PC-3 (cell line): Measurements from ENCODE around the gene NLRP1. TPM values are rescaled to one million over a fixed set of nuclear protein-coding genes. Genes with fewer than 3 reads are reported as not detected.

ENCODE experiments used
- ATAC-seq: fragments of 200-7000 bp; cut with Tn5 transposase; 2 replicates; pipeline ENCODE4 v1.9.1; 2020; ENCODE audit warnings: mild to moderate bottlenecking, moderate library complexity
- BruUV-seq: library from RNA; stranded (reverse); fragments of 400-500 nt; replicated peaks from 2 replicates; lab custom pipeline; 2021; lab: Mats Ljungman, UMichigan
- CTCF ChIA-PET: fragments of 300-600 bp; sonication (Branson Sonifier 250); formaldehyde crosslinking; loops from one replicate; lab custom pipeline; 2022; ENCODE audit warnings: antibody characterized with exemption; lab: Charles Lee
- POLR2A ChIA-PET: fragments of 300-600 bp; sonication (Branson Sonifier 250); formaldehyde crosslinking; loops from one replicate; lab custom pipeline; 2022; ENCODE audit warnings: antibody characterized with exemption; ENCODE audit not compliant: unreplicated experiment; lab: Charles Lee
- DNase-seq: peaks from one replicate; pipeline ENCODE4 v3.0.0-alpha.2; 2015
- H2AFZ ChIP-seq: fragments of 300-600 bp; sonication (generic); 2 replicates; pipeline ENCODE4 v1.6.0; 2016; ENCODE audit warnings: antibody characterized with exemption, low read length
- H3F3A ChIP-seq: fragments of 300-600 bp; sonication (generic); one replicate; pipeline ENCODE4 v1.6.0; 2017; ENCODE audit warnings: antibody characterized with exemption, low read length, control low read depth, mild to moderate bottlenecking; ENCODE audit not compliant: unreplicated experiment
- H3K27ac ChIP-seq: fragments of 300-600 bp; sonication (generic); 2 replicates; pipeline ENCODE4 v1.5.1; 2016; ENCODE audit warnings: mild to moderate bottlenecking, low read length
- H3K27me3 ChIP-seq: fragments of 300-600 bp; sonication (generic); 2 replicates; pipeline ENCODE4 v1.6.1; 2016; ENCODE audit warnings: low read length, mixed read lengths
- H3K36me3 ChIP-seq: fragments of 300-600 bp; sonication (generic); 2 replicates; pipeline ENCODE4 v1.6.1; 2016; ENCODE audit warnings: low read depth, mixed run types, low read length, mixed read lengths
- H3K4me1 ChIP-seq: fragments of 300-600 bp; sonication (generic); 2 replicates; pipeline ENCODE4 v1.5.1; 2016; ENCODE audit warnings: low read length; ENCODE audit not compliant: insufficient read depth
- H3K4me2 ChIP-seq: fragments of 300-600 bp; sonication (generic); 2 replicates; pipeline ENCODE4 v1.6.0; 2016; ENCODE audit warnings: low read length
- H3K4me3 ChIP-seq: fragments of 300-600 bp; sonication (generic); 2 replicates; pipeline ENCODE4 v1.5.1; 2016; ENCODE audit warnings: mild to moderate bottlenecking, low read length, mixed read lengths
- H3K79me2 ChIP-seq: fragments of 300-600 bp; sonication (generic); 2 replicates; pipeline ENCODE4 v1.6.1; 2017; ENCODE audit warnings: low read length, mixed read lengths
- H3K9ac ChIP-seq: fragments of 300-600 bp; sonication (generic); 2 replicates; pipeline ENCODE4 v1.6.0; 2016; ENCODE audit warnings: mild to moderate bottlenecking, low read length
- H3K9me2 ChIP-seq: fragments of 300-600 bp; sonication (generic); replicated peaks from 2 replicates; pipeline ENCODE4 v1.6.1; 2016; ENCODE audit warnings: mixed run types, low read length, mixed read lengths
- H3K9me3 ChIP-seq: fragments of 300-600 bp; sonication (generic); 2 replicates; pipeline ENCODE4 v1.6.1; 2016; ENCODE audit warnings: low read length, mixed read lengths
- H4K20me1 ChIP-seq: fragments of 300-600 bp; sonication (generic); 2 replicates; pipeline ENCODE4 v1.6.1; 2016; ENCODE audit warnings: low read length, mixed read lengths
- EZH2 ChIP-seq: fragments of 300-600 bp; sonication (generic); IDR thresholded peaks from one replicate; pipeline ENCODE4 v1.6.1; 2017; ENCODE audit warnings: antibody characterized with exemption, mild to moderate bottlenecking, low read length; ENCODE audit not compliant: unreplicated experiment
- EZH2phosphoT487 ChIP-seq: fragments of 300-600 bp; sonication (generic); IDR thresholded peaks from 2 replicates; pipeline ENCODE4 v1.6.1; 2018; ENCODE audit warnings: mild to moderate bottlenecking, antibody characterized with exemption, low read length, borderline replicate concordance
- intact Hi-C: fragments of 100-400 bp; cut with micrococcal nuclease; formaldehyde crosslinking; loops from 2 replicates; pipeline ENCODE4 v1.9.0; 2023
- total RNA-seq: library from RNA; depleted of rRNA; stranded (reverse); fragments of >200 nt; gene quantifications from 2 replicates; pipeline ENCODE4 v1.2.3, GENCODE V29; 2014
- TF ChIP-seq, protein P1 (sequence below): fragments of 300-600 bp; sonication (generic); conservative IDR thresholded peaks from 2 replicates; pipeline ENCODE4 v1.5.1; 2017; ENCODE audit warnings: antibody characterized with exemption, low read depth, mild to moderate bottlenecking, low read length

The NLRP1 gene
- total RNA-seq, 1 experiment from 2014 or later: 1.8 TPM

- Histone ChIP-seq H3K9me2 (no peaks in the 10 kb centered on the region), H3K79me2 (no peaks in the 10 kb centered on the region), H3F3A (no peaks in the 10 kb centered on the region), H3K9ac (no peak overlapping the region), H4K20me1 (no peaks in the 10 kb centered on the region), H3K4me1 (no peaks in the 10 kb centered on the region), H3K27ac (no peak overlapping the region), H3K36me3 (no peaks in the 10 kb centered on the region), H3K4me3 (no peak overlapping the region), H2AFZ (no peak overlapping the region), H3K9me3 (no peaks in the 10 kb centered on the region), H3K4me2 (no peak overlapping the region), H3K27me3 (peaks cover 34% of the 10 kb centered on the region)
- TF ChIP-seq, protein P1, sequence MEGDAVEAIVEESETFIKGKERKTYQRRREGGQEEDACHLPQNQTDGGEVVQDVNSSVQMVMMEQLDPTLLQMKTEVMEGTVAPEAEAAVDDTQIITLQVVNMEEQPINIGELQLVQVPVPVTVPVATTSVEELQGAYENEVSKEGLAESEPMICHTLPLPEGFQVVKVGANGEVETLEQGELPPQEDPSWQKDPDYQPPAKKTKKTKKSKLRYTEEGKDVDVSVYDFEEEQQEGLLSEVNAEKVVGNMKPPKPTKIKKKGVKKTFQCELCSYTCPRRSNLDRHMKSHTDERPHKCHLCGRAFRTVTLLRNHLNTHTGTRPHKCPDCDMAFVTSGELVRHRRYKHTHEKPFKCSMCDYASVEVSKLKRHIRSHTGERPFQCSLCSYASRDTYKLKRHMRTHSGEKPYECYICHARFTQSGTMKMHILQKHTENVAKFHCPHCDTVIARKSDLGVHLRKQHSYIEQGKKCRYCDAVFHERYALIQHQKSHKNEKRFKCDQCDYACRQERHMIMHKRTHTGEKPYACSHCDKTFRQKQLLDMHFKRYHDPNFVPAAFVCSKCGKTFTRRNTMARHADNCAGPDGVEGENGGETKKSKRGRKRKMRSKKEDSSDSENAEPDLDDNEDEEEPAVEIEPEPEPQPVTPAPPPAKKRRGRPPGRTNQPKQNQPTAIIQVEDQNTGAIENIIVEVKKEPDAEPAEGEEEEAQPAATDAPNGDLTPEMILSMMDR: no peak
- TF ChIP-seq EZH2 (no peak), EZH2phosphoT487 (no peak)
- BruUV-seq: no TSS peak
- DNase-seq (no peak), ATAC-seq (no peak)
- ChIA-PET CTCF (no interaction called here), POLR2A (no interaction called here)
- intact Hi-C loops: no loop called here
These were observed 39.9 kb upstream of the NLRP1 start for GRCh38 chr17:5624211-5624610.

GRCh38 chr17:5621729-5622128 lies 37.4 kb upstream of the NLRP1 start:
- intact Hi-C loops: no loop called here
- H3F3A ChIP-seq: no peaks in the 10 kb centered on the region

GRCh38 chr17:5621026-5621425 lies 36.7 kb upstream of the NLRP1 start:
- intact Hi-C loops: no loop called here
- no peak for ATAC-seq
- Histone ChIP-seq H4K20me1 (no peaks in the 10 kb centered on the region), H3K79me2 (no peaks in the 10 kb centered on the region), H2AFZ (no peak overlapping the region), H3F3A (no peaks in the 10 kb centered on the region), H3K9me3 (no peaks in the 10 kb centered on the region), H3K4me3 (no peak overlapping the region), H3K4me1 (no peaks in the 10 kb centered on the region), H3K9me2 (no peaks in the 10 kb centered on the region), H3K36me3 (no peaks in the 10 kb centered on the region), H3K27ac (no peak overlapping the region), H3K4me2 (no peak overlapping the region), H3K9ac (no peak overlapping the region), H3K27me3 (peaks cover 29% of the 10 kb centered on the region)
- CTCF ChIA-PET: interaction anchor here (0.5 kb wide), 1 partner anchor 743 kb away, joined by 3 read pairs; no protein-coding TSS in a partner anchor
- POLR2A ChIA-PET: no interaction called here
- DNase-seq: no peak
- TF ChIP-seq EZH2 (no peak), EZH2phosphoT487 (no peak)
- TF ChIP-seq, protein P1: no peak
- BruUV-seq: no TSS peak

More at GRCh38 chr17:5621729-5622128, 37.4 kb upstream of the NLRP1 start:
- peaks cover 29% of the 10 kb centered on the region for H3K27me3 ChIP-seq
- H2AFZ ChIP-seq: no peak overlapping the region
- ATAC-seq (no peak), DNase-seq (no peak)
- no TSS peak for BruUV-seq
- no peaks in the 10 kb centered on the region for H3K4me1 ChIP-seq
- H3K4me2 ChIP-seq: no peak overlapping the region
- ChIA-PET CTCF (no interaction called here), POLR2A (no interaction called here)
- no peaks in the 10 kb centered on the region for H3K9me2 ChIP-seq
- no peaks in the 10 kb centered on the region for H4K20me1 ChIP-seq
- no peak overlapping the region for H3K9ac ChIP-seq
- H3K27ac ChIP-seq: no peak overlapping the region
- no peaks in the 10 kb centered on the region for H3K9me3 ChIP-seq
- H3K79me2 ChIP-seq: no peaks in the 10 kb centered on the region
- H3K4me3 ChIP-seq: no peak overlapping the region
- TF ChIP-seq, protein P1: no peak
- no peak for TF ChIP-seq EZH2
- no peaks in the 10 kb centered on the region for H3K36me3 ChIP-seq
